RPMI8226 (cell line): ENCODE data around the gene PHLDB1.
"Not testable (repeated sequence)": the region's sequence is repeated elsewhere in the genome, so short reads cannot be mapped to it uniquely, and the experiment has no call there.

ENCODE experiments used
- DNase-seq: peaks from one replicate; pipeline ENCODE4 v3.0.0-alpha.2; 2015

PHLDB1 gene

GRCh38 chr11:118661425-118662301 is 54.2 kb downstream of the PHLDB1 start:
- DNase-seq: no peak

- no peak for DNase-seq
Measured at GRCh38 chr11:118662401-118663271, 55.2 kb downstream of the PHLDB1 start.

GRCh38 chr11:118663381-118663780 is 56.0 kb downstream of the PHLDB1 start:
- DNase-seq: no peak

- DNase-seq: no peak
Measured at GRCh38 chr11:118663902-118664301, 56.5 kb downstream of the PHLDB1 start.

- peak; percentile 30 for DNase-seq
Measured at GRCh38 chr11:118666371-118666770, 59.0 kb downstream of the PHLDB1 start.

GRCh38 chr11:118670063-118670462 is 62.6 kb downstream of the PHLDB1 start:
- no peak for DNase-seq

- DNase-seq: no peak
Measured at GRCh38 chr11:118671254-118671653, 63.8 kb downstream of the PHLDB1 start.

- DNase-seq: peak; percentile 40
Measured at GRCh38 chr11:118672846-118673245, 65.4 kb downstream of the PHLDB1 start.

- no peak for DNase-seq
Measured at GRCh38 chr11:118673361-118674081, 66.1 kb downstream of the PHLDB1 start.

GRCh38 chr11:118674082-118674435 is 66.6 kb downstream of the PHLDB1 start:
- no peak for DNase-seq

GRCh38 chr11:118677977-118678376 is 70.6 kb downstream of the PHLDB1 start:
- DNase-seq: no peak

- DNase-seq: not testable (repeated sequence)
Measured at GRCh38 chr11:118678908-118679307, 71.5 kb downstream of the PHLDB1 start.

GRCh38 chr11:118679483-118679882 is 72.1 kb downstream of the PHLDB1 start, which contains the start of gene TREH:
TREH (minus strand) TSS chr11:118679650; CDS start chr11:118679627, 23 bp downstream.
- no peak for DNase-seq

GRCh38 chr11:118682372-118682771 is 75.0 kb downstream of the PHLDB1 start:
- no peak for DNase-seq

- not testable (repeated sequence) for DNase-seq
Measured at GRCh38 chr11:118682939-118683338, 75.5 kb downstream of the PHLDB1 start.

- no peak for DNase-seq
Measured at GRCh38 chr11:118684187-118684586, 76.8 kb downstream of the PHLDB1 start.

- no peak for DNase-seq
Measured at GRCh38 chr11:118687906-118688305, 80.5 kb downstream of the PHLDB1 start.

GRCh38 chr11:118688339-118688738 is 80.9 kb downstream of the PHLDB1 start:
- not testable (repeated sequence) for DNase-seq

GRCh38 chr11:118688851-118689502 is 81.6 kb downstream of the PHLDB1 start:
- DNase-seq: no peak

- DNase-seq: no peak
Measured at GRCh38 chr11:118689503-118689851, 82.1 kb downstream of the PHLDB1 start.

- peak; percentile 95 for DNase-seq
Measured at GRCh38 chr11:118689852-118690552, 82.6 kb downstream of the PHLDB1 start.
